Bronchial epithelial cell (primary cell): Measurements from ENCODE around the gene VHLL. TPM values are rescaled to one million over a fixed set of nuclear protein-coding genes. Genes with fewer than 3 reads are reported as not detected.
"Not testable (repeated sequence)": the region's sequence is repeated elsewhere in the genome, so short reads cannot be mapped to it uniquely, and the experiment has no call there.

Experiments used
- DNase-seq: peaks from one replicate; pipeline ENCODE4 v3.0.0-alpha.2; 2010; ENCODE audit warnings: low read depth
- FAIRE-seq: peaks from 2 replicates; lab custom pipeline; 2011; peaks lifted over from hg19 to GRCh38; lab: Jason Lieb, UNC
- H3K27me3 ChIP-seq: 2 replicates; pipeline ENCODE4 v1.5.1; 2011; ENCODE audit warnings: low read length; ENCODE audit not compliant: control insufficient read depth, insufficient read depth
- H3K36me3 ChIP-seq: 2 replicates; pipeline ENCODE4 v1.5.1; 2011; ENCODE audit warnings: low read length; ENCODE audit not compliant: control insufficient read depth, insufficient read depth
- H3K4me3 ChIP-seq: 2 replicates; pipeline ENCODE4 v1.5.1; 2011; ENCODE audit warnings: mild to moderate bottlenecking, low read depth, low read length, control low read depth
- CTCF ChIP-seq: IDR thresholded peaks from 2 replicates; pipeline ENCODE4 v1.5.1; 2011; ENCODE audit warnings: mild to moderate bottlenecking, moderate library complexity, low read length, control low read depth, inconsistent platforms; ENCODE audit not compliant: insufficient read depth, severe bottlenecking
- total RNA-seq: library from RNA; depleted of rRNA; stranded (reverse); fragments of >200 nt; gene quantifications from 2 replicates; pipeline ENCODE4 v1.2.1, GENCODE V29; 2014

VHLL gene
- total RNA-seq, 1 donor from 2014 or later: 0.26 TPM

GRCh38 chr1:156338180-156338976 lies 39.3 kb upstream of the VHLL start, which contains the start of the genes CCT3 and TSACC:
CCT3 (minus strand) TSS chr1:156338292; CDS start chr1:156338184, 108 bp downstream.
TSACC (plus strand) TSS chr1:156338526; CDS start chr1:156339758, 1,232 bp downstream.
- DNase-seq (peak; percentile 99), FAIRE-seq (peak; percentile 80)
- peak within 1 kb of the TSS; percentile 87 for H3K4me3 ChIP-seq
- TF ChIP-seq CTCF: no peak
- peaks cover 9% of the 10 kb centered on the region for H3K36me3 ChIP-seq
- H3K27me3 ChIP-seq: no peaks in the 10 kb centered on the region

GRCh38 chr1:156337888-156338179 lies 38.7 kb upstream of the VHLL start:
- peaks cover 9% of the 10 kb centered on the region for H3K36me3 ChIP-seq
- peak overlapping the region; percentile 87 for H3K4me3 ChIP-seq
- FAIRE-seq (no peak), DNase-seq (no peak)
- TF ChIP-seq CTCF: no peak
- no peaks in the 10 kb centered on the region for H3K27me3 ChIP-seq

- no peak for TF ChIP-seq CTCF
- peaks cover 11% of the 10 kb centered on the region for H3K36me3 ChIP-seq
- FAIRE-seq (no peak), DNase-seq (peak; percentile 10)
- H3K4me3 ChIP-seq: peak overlapping the region; percentile 87
- H3K27me3 ChIP-seq: no peaks in the 10 kb centered on the region
Measured at GRCh38 chr1:156337052-156337887, 38.2 kb upstream of the VHLL start.

DNA sequence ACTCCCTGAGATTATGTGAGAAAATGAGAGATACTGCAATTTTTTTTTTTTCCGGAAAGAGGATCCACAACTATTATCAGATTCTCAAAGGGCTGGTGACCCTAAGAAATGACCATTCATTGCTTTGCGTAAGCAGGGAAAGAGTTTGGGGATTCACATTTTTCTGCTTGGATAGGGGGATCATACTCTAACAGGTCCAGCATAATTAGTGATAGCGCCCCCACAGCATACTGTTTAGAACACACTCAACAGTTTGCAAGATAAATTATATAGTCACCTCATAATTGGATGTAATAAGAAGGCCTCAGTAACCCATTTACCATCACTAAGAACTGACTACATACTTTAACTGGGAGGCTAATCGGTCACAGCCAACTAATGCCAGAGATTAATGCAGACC lies 37.1 kb upstream of the VHLL start:
- H3K4me3 ChIP-seq: no peak overlapping the region
- FAIRE-seq (no peak), DNase-seq (peak; percentile 15)
- H3K36me3 ChIP-seq: peaks cover 11% of the 10 kb centered on the region
- H3K27me3 ChIP-seq: no peaks in the 10 kb centered on the region
- TF ChIP-seq CTCF: peak; percentile 17

DNA sequence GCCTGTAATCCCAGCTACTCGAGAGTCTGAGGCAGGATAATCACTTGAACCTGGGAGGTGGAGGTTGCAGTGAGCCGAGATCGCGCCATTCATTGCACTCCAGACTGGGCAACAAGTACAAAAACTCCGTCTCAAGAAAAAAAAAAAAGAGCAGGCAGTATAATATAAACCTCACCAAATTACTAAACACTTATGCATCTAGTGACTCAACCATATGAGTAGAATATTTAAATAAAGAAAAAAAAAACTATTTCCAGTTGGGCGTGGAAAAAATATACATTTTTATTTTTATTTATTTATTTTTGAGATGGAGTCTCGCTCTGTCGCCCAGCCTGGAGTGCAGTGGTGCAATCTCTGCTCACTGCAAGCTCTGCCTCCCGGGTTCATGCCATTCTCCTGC lies 24.1 kb upstream of the VHLL start:
- FAIRE-seq, H3K4me3 ChIP-seq, H3K27me3 ChIP-seq: not testable (repeated sequence)
- peak; percentile 56 for DNase-seq
- peaks cover 24% of the 10 kb centered on the region for H3K36me3 ChIP-seq

DNA sequence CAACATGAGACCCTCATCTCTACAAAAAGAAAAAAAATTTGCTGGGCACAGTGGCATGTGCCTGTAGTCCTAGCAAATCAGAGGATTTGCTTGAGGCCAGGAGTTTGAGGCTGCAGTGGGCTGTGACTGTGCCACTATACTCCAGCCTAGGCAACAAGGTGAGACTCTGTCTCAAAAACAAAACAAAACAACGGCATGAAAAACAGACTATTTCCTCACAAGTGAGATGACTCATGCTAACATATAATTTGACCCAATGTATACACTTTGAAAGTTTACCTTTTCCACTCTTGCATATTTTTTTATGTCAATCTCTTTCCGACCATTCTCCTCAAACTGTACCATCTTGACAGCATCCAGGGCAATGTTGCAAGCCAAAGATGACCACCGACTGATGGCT lies 21.5 kb upstream of the VHLL start:
- FAIRE-seq (no peak), DNase-seq (peak; percentile 26)
- no peak for TF ChIP-seq CTCF
- H3K27me3 ChIP-seq: no peaks in the 10 kb centered on the region
- no peak overlapping the region for H3K4me3 ChIP-seq
- peaks cover 35% of the 10 kb centered on the region for H3K36me3 ChIP-seq
